ENCODE results near the gene PAXX. TPM values are rescaled to one million over a fixed set of nuclear protein-coding genes. Genes with fewer than 3 reads are reported as not detected.

The PAXX gene
- total RNA-seq, 1 donor from 2014 or later, result 70.1 TPM

DNA sequence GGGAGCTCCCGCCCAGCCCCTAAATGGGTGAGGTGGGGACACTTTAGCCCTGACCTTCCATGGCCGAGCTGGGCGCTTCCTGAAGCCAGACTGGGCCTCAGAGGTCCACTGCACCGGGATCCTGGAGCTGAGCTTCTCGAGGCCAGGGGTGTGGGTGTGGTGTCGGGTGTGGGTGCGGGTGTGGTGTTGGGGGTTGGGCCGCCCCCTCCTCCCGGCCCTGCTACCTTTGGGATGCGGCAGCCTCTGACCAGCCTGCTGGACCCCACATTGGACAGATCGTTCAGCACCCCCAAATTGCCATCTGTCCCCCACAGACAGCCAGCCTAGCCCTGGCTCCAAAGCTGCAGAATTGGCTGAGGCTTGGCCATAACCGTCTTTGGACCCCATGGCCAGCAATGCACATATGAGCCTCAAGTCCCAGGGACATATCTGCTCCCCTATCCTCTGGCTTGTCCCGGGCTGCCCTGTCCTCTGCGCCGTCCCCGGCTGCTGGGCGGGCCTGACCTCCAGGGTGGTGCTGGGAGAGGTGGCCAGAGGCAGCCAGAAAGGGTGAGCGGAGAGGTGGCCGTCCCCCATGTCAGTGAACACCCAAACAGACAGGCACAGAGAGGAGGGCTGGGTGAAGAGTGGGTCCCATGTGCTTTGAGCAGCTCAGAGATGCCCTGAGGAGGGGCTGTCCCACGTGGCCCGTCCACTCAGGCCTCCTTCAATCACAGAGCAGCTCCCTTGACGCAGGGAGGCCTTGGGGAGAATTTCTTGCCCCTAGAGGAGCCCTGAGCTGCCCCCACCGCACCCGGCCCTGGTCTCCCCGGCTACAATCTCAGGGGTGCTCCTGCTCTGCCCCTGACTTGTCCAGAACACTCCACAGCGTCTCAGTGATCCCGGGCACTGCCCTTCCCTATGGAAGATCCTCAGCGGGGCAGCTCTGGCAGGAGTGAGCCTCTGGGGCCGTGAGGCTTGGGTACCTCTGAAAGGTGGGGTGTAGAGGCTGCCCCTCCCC, 18.3 kb upstream of the PAXX start:
- H3K4me3 ChIP-seq (ENCODE audit: low read depth, low read length), result no peak overlapping the region
- TF ChIP-seq, protein P1, sequence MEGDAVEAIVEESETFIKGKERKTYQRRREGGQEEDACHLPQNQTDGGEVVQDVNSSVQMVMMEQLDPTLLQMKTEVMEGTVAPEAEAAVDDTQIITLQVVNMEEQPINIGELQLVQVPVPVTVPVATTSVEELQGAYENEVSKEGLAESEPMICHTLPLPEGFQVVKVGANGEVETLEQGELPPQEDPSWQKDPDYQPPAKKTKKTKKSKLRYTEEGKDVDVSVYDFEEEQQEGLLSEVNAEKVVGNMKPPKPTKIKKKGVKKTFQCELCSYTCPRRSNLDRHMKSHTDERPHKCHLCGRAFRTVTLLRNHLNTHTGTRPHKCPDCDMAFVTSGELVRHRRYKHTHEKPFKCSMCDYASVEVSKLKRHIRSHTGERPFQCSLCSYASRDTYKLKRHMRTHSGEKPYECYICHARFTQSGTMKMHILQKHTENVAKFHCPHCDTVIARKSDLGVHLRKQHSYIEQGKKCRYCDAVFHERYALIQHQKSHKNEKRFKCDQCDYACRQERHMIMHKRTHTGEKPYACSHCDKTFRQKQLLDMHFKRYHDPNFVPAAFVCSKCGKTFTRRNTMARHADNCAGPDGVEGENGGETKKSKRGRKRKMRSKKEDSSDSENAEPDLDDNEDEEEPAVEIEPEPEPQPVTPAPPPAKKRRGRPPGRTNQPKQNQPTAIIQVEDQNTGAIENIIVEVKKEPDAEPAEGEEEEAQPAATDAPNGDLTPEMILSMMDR (conservative IDR thresholded peaks at IDR 0.05; ENCODE audit: low read depth, low read length), result no peak
- no peak for DNase-seq (ENCODE audit: low read depth)

DNA sequence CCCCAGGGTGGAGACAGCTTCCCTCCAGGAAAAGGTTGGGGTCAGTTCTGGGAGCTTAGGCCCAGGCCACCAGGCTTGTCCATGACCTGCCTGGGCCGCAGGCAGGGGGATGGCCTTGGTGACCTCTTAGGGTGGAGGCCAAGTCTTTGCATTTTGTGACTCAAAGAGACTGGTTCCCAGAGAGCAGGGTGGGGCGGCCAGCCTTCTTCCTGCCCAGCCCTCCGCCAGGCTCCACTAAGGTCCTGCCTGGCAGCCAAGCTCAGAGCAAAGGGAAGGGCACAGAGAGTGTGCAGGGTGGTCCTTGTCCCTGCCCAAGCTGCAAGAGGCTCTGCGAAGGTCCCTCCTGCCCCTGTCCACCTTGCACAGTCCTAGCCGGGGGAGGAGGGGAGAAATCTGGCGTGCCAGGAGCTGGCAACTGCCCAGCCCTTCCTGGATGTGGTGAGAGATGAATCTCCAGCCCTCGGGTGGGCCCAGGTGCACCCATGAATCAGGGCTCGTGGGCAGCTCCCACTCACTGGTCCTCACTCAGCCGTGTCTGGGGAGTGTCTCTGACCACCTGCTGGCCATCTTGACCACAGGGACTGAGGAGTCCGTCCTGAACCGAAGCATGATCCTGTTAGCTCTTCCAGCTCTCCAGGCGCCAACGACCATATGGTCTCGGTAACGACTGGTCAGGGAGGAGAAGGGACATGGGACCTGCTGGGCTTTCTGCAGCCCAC, 17.2 kb upstream of the PAXX start:
- DNase-seq (ENCODE audit: low read depth), result no peak
- TF ChIP-seq, protein P1 (conservative IDR thresholded peaks at IDR 0.05; ENCODE audit: low read depth, low read length), result no peak
- no peak overlapping the region for H3K4me3 ChIP-seq (ENCODE audit: low read depth, low read length)

DNA sequence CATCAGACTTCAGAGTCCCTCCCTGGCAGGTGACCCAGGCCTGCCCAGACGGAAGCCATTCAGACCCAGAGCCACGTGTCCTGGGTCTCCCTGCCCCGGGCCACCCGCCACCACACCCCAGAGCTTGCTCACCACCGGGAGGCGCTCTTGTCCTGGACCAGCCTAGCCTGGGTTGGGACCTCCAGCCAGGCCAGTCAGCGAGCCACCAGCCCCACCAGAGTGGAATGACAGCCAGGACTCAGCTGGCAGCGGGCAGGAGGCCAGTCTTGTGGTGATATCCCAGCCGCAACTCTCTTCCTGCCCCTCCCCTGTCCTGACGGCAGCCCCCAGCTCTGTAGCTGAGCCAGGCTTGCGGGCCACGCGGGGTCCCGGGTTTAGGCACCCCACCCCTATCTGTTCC, 16.6 kb upstream of the PAXX start:
- no peak overlapping the region for H3K4me3 ChIP-seq (ENCODE audit: low read depth, low read length)
- TF ChIP-seq, protein P1 (conservative IDR thresholded peaks at IDR 0.05; ENCODE audit: low read depth, low read length), result no peak
- DNase-seq (ENCODE audit: low read depth), result no peak

DNA sequence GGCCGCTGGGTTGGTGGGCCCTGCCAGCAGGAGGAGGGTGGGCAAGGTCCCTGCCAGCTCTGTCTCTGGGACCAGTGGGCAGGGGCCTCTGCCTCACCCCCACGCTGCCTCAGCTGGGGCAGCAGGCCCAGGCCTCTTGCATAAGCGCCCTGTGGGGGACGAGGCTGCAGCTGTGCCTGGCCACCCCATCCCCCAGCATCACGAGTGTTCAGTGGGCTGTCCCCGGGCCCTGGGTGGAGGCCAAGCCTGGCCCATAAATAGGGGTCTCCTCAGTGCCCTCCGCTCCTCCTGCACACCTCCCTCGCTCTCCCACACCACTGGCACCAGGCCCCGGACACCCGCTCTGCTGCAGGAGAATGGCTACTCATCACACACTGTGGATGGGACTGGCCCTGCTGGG, 15.0 kb upstream of the PAXX start, which contains the start of gene PTGDS:
TSS of gene PTGDS (plus strand) at position 282 of the 400 bp plus-strand sequence. CDS start at position 357, 75 bp downstream.
- peak within 1 kb of the TSS; percentile 54 for H3K4me3 ChIP-seq (ENCODE audit: low read depth, low read length)
- TF ChIP-seq, protein P1 (conservative IDR thresholded peaks at IDR 0.05; ENCODE audit: low read depth, low read length), result no peak
- no peak for DNase-seq (ENCODE audit: low read depth)

DNA sequence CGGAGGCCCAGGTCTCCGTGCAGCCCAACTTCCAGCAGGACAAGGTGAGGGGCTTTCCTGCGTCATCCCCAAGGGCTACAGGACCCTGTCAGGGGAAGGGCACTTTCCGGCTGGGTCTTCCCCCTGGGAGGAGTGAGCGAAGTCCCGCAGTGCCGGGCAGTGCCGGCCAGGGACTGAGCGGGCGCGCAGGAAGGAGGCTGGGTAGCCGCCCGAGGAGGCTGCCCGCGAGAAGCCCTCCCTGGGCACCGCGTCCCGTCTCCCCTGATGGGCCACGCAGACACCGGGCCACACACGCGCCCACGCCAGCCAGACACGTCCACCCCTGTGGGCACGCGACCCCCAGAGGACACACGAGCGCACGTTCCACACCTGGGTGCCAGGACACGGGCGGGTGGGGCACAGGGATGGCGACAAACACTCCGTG, 14.6 kb upstream of the PAXX start:
- TF ChIP-seq, protein P1 (conservative IDR thresholded peaks at IDR 0.05; ENCODE audit: low read depth, low read length), result no peak
- DNase-seq (ENCODE audit: low read depth), result no peak
- peak overlapping the region; percentile 54 for H3K4me3 ChIP-seq (ENCODE audit: low read depth, low read length)

DNA sequence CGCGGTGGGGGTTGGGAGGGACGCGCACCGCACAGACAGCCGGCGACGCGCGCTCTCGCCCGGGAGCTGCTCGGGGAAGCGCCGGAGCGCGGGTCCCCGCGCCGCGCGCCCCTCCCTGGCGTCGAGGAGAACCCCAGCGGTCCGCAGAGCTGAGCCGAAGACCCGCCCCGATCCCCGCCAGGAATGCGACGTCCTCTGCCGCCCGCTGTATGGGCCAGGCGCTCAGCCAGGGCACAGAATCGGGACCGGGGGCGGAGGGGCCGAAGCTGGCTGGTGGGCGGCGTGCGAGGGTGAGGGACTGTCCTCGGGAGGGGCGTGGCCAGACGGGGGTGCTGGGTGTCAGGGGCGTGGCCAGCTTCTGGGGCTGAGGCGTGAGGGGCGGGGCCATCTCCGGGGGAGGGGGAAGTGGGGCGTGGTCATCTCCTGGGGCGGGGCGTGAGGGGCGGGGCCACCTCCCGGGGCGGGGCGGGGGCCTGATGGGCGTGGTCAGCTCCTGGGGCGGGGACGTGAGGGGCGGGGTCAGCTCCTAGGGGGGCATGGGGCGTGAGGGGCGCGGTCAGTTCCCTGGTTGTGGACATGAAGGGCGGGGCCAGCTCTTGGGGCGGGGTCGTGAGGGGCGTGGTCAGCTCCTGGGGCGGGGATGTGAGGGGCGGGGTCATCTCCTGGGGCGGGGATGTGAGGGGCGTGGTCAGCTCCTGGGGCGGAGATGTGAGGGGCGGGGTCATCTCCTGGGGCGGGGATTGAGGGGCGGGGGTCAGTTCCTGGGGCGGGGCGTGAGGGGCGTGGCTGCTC, 14.0 kb upstream of the PAXX start:
- DNase-seq (ENCODE audit: low read depth), result no peak
- TF ChIP-seq, protein P1 (conservative IDR thresholded peaks at IDR 0.05; ENCODE audit: low read depth, low read length), result no peak
- H3K4me3 ChIP-seq (ENCODE audit: low read depth, low read length), result peak overlapping the region; percentile 54

Measured in epithelial cell of proximal tubule (primary cell).